ENCODE measurements around the gene COL21A1.

The COL21A1 gene

GRCh38 chr6:56109149-56109548 lies 138.2 kb downstream of the COL21A1 start:
- Histone ChIP-seq H3K79me2 (ENCODE audit: low read length) (no peaks in the 10 kb centered on the region), H3K27ac (ENCODE audit: low read length) (no peak overlapping the region), H2AFZ (ENCODE audit: low read depth, low read length) (no peak overlapping the region), H3K9ac (ENCODE audit: low read length) (no peak overlapping the region), H3K9me3 (ENCODE audit: insufficient read depth, low read length) (no peaks in the 10 kb centered on the region), H3K36me3 (replicated peaks; ENCODE audit: low read depth, low read length) (no peaks in the 10 kb centered on the region), H3K4me2 (ENCODE audit: low read length) (no peak overlapping the region), H3K27me3 (ENCODE audit: low read depth, low read length) (no peaks in the 10 kb centered on the region), H4K20me1 (ENCODE audit: insufficient read depth, low read length) (no peaks in the 10 kb centered on the region), H3K4me3 (ENCODE audit: low read length) (no peak overlapping the region), H3K4me1 (ENCODE audit: low read length) (no peaks in the 10 kb centered on the region)
- no peak for TF ChIP-seq CTCF (IDR thresholded peaks at IDR 0.05; ENCODE audit: low read depth, low read length)
- TF ChIP-seq EZH2phosphoT487 (IDR thresholded peaks at IDR 0.05; ENCODE audit: low read depth): no peak

- H3K4me1 ChIP-seq (ENCODE audit: low read length): peaks cover 3% of the 10 kb centered on the region
- H3K4me3 ChIP-seq (ENCODE audit: low read length): no peak overlapping the region
- H3K79me2 ChIP-seq (ENCODE audit: low read length): no peaks in the 10 kb centered on the region
- no peak overlapping the region for H3K9ac ChIP-seq (ENCODE audit: low read length)
- no peaks in the 10 kb centered on the region for H3K9me3 ChIP-seq (ENCODE audit: insufficient read depth, low read length)
- no peak overlapping the region for H3K27ac ChIP-seq (ENCODE audit: low read length)
- TF ChIP-seq CTCF (IDR thresholded peaks at IDR 0.05; ENCODE audit: low read depth, low read length) (no peak), EZH2phosphoT487 (IDR thresholded peaks at IDR 0.05; ENCODE audit: low read depth) (no peak)
- H2AFZ ChIP-seq (ENCODE audit: low read depth, low read length): no peak overlapping the region
- H3K4me2 ChIP-seq (ENCODE audit: low read length): no peak overlapping the region
- H4K20me1 ChIP-seq (ENCODE audit: insufficient read depth, low read length): no peaks in the 10 kb centered on the region
- H3K36me3 ChIP-seq (replicated peaks; ENCODE audit: low read depth, low read length): no peaks in the 10 kb centered on the region
- H3K27me3 ChIP-seq (ENCODE audit: low read depth, low read length): no peaks in the 10 kb centered on the region
Observed at GRCh38 chr6:56106231-56106630, 141.1 kb downstream of the COL21A1 start.

GRCh38 chr6:56104591-56104990 lies 142.8 kb downstream of the COL21A1 start:
- Histone ChIP-seq H3K79me2 (ENCODE audit: low read length) (no peaks in the 10 kb centered on the region), H4K20me1 (ENCODE audit: insufficient read depth, low read length) (no peaks in the 10 kb centered on the region), H3K4me3 (ENCODE audit: low read length) (no peak overlapping the region), H3K4me1 (ENCODE audit: low read length) (peaks cover 6% of the 10 kb centered on the region), H3K36me3 (replicated peaks; ENCODE audit: low read depth, low read length) (no peaks in the 10 kb centered on the region), H3K27ac (ENCODE audit: low read length) (no peak overlapping the region), H3K9me3 (ENCODE audit: insufficient read depth, low read length) (no peaks in the 10 kb centered on the region), H3K27me3 (ENCODE audit: low read depth, low read length) (no peaks in the 10 kb centered on the region), H2AFZ (ENCODE audit: low read depth, low read length) (no peak overlapping the region), H3K9ac (ENCODE audit: low read length) (no peak overlapping the region), H3K4me2 (ENCODE audit: low read length) (no peak overlapping the region)
- no peak for TF ChIP-seq EZH2phosphoT487 (IDR thresholded peaks at IDR 0.05; ENCODE audit: low read depth)
- no peak for TF ChIP-seq CTCF (IDR thresholded peaks at IDR 0.05; ENCODE audit: low read depth, low read length)

- H3K27me3 ChIP-seq (ENCODE audit: low read depth, low read length): no peaks in the 10 kb centered on the region
- no peak overlapping the region for H3K4me3 ChIP-seq (ENCODE audit: low read length)
- H3K4me2 ChIP-seq (ENCODE audit: low read length): no peak overlapping the region
- no peak overlapping the region for H3K27ac ChIP-seq (ENCODE audit: low read length)
- TF ChIP-seq EZH2phosphoT487 (IDR thresholded peaks at IDR 0.05; ENCODE audit: low read depth) (no peak), CTCF (IDR thresholded peaks at IDR 0.05; ENCODE audit: low read depth, low read length) (no peak)
- H3K79me2 ChIP-seq (ENCODE audit: low read length): no peaks in the 10 kb centered on the region
- H3K4me1 ChIP-seq (ENCODE audit: low read length): peaks cover 6% of the 10 kb centered on the region
- no peak overlapping the region for H2AFZ ChIP-seq (ENCODE audit: low read depth, low read length)
- H3K9ac ChIP-seq (ENCODE audit: low read length): no peak overlapping the region
- no peaks in the 10 kb centered on the region for H4K20me1 ChIP-seq (ENCODE audit: insufficient read depth, low read length)
- no peaks in the 10 kb centered on the region for H3K9me3 ChIP-seq (ENCODE audit: insufficient read depth, low read length)
- H3K36me3 ChIP-seq (replicated peaks; ENCODE audit: low read depth, low read length): no peaks in the 10 kb centered on the region
Observed at GRCh38 chr6:56102216-56102615, 145.2 kb downstream of the COL21A1 start.

Data from OCI-LY3 (cell line).